HepG2 (cell line): Measurements from ENCODE around the gene CSTF1. TPM values are rescaled to one million over a fixed set of nuclear protein-coding genes. Genes with fewer than 3 reads are reported as not detected.

Experiments
- BORCS8-MEF2B ChIP-seq: sonication (generic); formaldehyde crosslinking; IDR thresholded peaks from 2 replicates; pipeline ENCODE4 v1.8.0; 2022; ENCODE audit warnings: mild to moderate bottlenecking, missing genetic modification reagents
- DPF2 ChIP-seq: sonication (generic); formaldehyde crosslinking; IDR thresholded peaks from 2 replicates; pipeline ENCODE4 v1.4.0; 2020; ENCODE audit warnings: mild to moderate bottlenecking, low read depth, missing genetic modification reagents, borderline replicate concordance
- HOXD1 ChIP-seq: sonication (generic); formaldehyde crosslinking; IDR thresholded peaks from 2 replicates; pipeline ENCODE4 v1.5.0; 2020; ENCODE audit warnings: missing genetic modification reagents
- SIX1 ChIP-seq: sonication (generic); formaldehyde crosslinking; IDR thresholded peaks from 2 replicates; pipeline ENCODE4 v1.4.0; 2020; ENCODE audit warnings: missing genetic modification reagents, borderline replicate concordance
- SP1 ChIP-seq, 2 experiments: fragments of 450-650 bp in 1 of 2; sonication (generic) in 1 of 2; formaldehyde crosslinking in 1 of 2; IDR thresholded peaks; 2 replicates each; pipeline versions ENCODE4 v1.4.0 to v1.6.1; 2016 to 2020; ENCODE audit warnings: missing genetic modification reagents in 1 of 2
- TP53 ChIP-seq: sonication (generic); formaldehyde crosslinking; conservative IDR thresholded peaks from 2 replicates; pipeline ENCODE4 v1.4.0; 2020; ENCODE audit warnings: missing genetic modification reagents
- ZFP62 ChIP-seq: sonication (generic); formaldehyde crosslinking; IDR thresholded peaks from 2 replicates; pipeline ENCODE4 v1.4.0; 2020; ENCODE audit warnings: missing genetic modification reagents
- ZMYM4 ChIP-seq: sonication (generic); formaldehyde crosslinking; IDR thresholded peaks from 2 replicates; pipeline ENCODE4 v1.8.1; 2023; ENCODE audit warnings: mild to moderate bottlenecking, missing genetic modification reagents
- ZNF609 ChIP-seq: sonication (generic); formaldehyde crosslinking; IDR thresholded peaks from 2 replicates; pipeline ENCODE4 v1.4.0; 2020; ENCODE audit warnings: mild to moderate bottlenecking, missing genetic modification reagents, borderline replicate concordance
- ZNF737 ChIP-seq: sonication (generic); formaldehyde crosslinking; IDR thresholded peaks from 2 replicates; pipeline ENCODE4 v1.5.0; 2020; ENCODE audit warnings: missing genetic modification reagents, mild to moderate bottlenecking, borderline replicate concordance
- ZNF746 ChIP-seq: sonication (generic); formaldehyde crosslinking; IDR thresholded peaks from 2 replicates; pipeline ENCODE4 v1.8.0; 2022; ENCODE audit warnings: mild to moderate bottlenecking, missing genetic modification reagents
- ZNF761 ChIP-seq: sonication (generic); formaldehyde crosslinking; conservative IDR thresholded peaks from 2 replicates; pipeline ENCODE4 v1.4.0; 2020; ENCODE audit warnings: mild to moderate bottlenecking, missing genetic modification reagents
- polyA plus RNA-seq, 8 experiments: library from polyadenylated mRNA; depleted of rRNA in 3 of 8; stranded (reverse) in 7 of 8; unstranded in 1 of 8; fragments of >200 nt; fragmentation: Illumina TruSeq in 4 of 8; extraction: Trizol in 4 of 8; gene quantifications; 2 replicates each; pipeline versions ENCODE4 v1.2.1 to v1.2.3, GENCODE V29; 2011 to 2016; ENCODE audit warnings: low read depth in 4 of 8, missing spikeins in 1 of 8, mixed read lengths in 1 of 8; ENCODE audit not compliant: insufficient read depth in 1 of 8
- total RNA-seq, 5 experiments: library from RNA; depleted of rRNA; stranded (reverse); fragments of >200 nt; fragmentation: Illumina TruSeq; extraction: Trizol; gene quantifications; 2 replicates each; pipeline ENCODE4 v1.2.3, GENCODE V29; 2016; ENCODE audit warnings: low read depth in 1 of 5
- TF ChIP-seq, protein P1 (sequence below): sonication (generic); formaldehyde crosslinking; IDR thresholded peaks from 2 replicates; pipeline ENCODE4 v1.4.0; 2020; ENCODE audit warnings: mild to moderate bottlenecking, missing genetic modification reagents
- TF ChIP-seq, protein P2 (sequence below): IDR thresholded peaks from 2 replicates; pipeline ENCODE4 v1.6.1; 2016; ENCODE audit warnings: low read depth, control low read depth
- TF ChIP-seq, protein P3 (sequence below): sonication (generic); formaldehyde crosslinking; IDR thresholded peaks from 2 replicates; pipeline ENCODE4 v1.4.0; 2020; ENCODE audit warnings: missing genetic modification reagents, borderline replicate concordance

Gene CSTF1
- total and polyA plus RNA-seq, 2 of the 13 experiments (the other 11 are each of a cell fraction or from before 2014, with no cell fraction given) = 70.9 to 100 TPM

DNA sequence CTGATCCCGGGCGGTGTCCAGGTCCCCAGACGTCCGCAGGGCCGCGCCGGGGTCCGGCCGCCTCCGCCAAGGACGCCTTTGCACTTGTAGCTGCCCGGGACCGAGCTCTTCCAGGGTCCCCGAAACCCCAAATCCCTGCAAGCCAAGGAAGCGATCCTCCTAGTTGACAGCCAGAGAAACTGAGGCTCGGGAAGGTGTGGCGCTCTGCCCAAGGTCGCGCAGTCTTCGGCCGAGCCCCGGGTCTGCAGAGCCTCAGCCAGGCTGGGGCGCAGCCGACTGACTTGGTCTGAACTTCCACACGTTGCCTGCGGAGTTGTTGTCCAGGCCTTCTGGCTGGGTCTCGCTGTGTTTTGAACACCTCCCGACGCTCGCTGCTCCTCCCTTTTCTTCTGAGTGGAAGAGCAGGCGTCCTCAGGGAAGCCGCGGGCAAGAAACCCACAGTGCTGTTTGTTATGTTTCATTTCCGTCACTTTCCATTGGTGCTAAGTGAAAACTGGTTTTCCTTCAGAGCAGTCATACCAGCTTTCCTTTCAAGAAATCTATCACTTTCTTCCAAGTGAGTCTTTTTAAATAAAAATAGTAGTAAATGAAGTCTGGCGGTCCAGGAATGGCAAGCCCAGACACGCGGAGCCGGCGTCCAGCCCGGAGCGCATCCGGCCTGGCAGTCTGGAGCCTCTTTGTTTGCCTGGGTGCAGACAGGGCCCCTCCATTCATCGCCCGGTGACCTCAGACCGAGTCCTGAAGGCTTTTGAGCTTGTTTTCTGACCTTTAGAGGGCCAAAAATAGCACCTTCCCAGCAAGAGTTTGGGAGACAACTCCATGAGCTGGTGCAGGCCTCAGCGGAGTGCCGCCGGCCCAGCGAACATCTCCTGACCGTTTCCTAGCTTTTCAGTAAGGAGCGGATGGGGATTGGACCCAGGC is 33.0 kb upstream of the CSTF1 start (continued):
- TF ChIP-seq, protein P1, sequence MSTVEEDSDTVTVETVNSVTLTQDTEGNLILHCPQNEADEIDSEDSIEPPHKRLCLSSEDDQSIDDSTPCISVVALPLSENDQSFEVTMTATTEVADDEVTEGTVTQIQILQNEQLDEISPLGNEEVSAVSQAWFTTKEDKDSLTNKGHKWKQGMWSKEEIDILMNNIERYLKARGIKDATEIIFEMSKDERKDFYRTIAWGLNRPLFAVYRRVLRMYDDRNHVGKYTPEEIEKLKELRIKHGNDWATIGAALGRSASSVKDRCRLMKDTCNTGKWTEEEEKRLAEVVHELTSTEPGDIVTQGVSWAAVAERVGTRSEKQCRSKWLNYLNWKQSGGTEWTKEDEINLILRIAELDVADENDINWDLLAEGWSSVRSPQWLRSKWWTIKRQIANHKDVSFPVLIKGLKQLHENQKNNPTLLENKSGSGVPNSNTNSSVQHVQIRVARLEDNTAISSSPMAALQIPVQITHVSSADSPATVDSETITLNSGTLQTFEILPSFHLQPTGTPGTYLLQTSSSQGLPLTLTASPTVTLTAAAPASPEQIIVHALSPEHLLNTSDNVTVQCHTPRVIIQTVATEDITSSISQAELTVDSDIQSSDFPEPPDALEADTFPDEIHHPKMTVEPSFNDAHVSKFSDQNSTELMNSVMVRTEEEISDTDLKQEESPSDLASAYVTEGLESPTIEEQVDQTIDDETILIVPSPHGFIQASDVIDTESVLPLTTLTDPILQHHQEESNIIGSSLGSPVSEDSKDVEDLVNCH (CRISPR knock-in tag) = no peak
- TF ChIP-seq DPF2 = no peak; the same call in 1 of the 2 replicates
- peak; percentile 62 for TF ChIP-seq ZNF609 (CRISPR knock-in tag)
- TF ChIP-seq SIX1 (CRISPR knock-in tag) = no peak
- TF ChIP-seq SP1 (IDR thresholded peaks at IDR 0.05) = no peak
- TF ChIP-seq SP1 (CRISPR knock-in tag; IDR thresholded peaks at IDR 0.05) = no peak; the same call in 1 of the 2 replicates
- peak; percentile 51; the same call in 1 of the 2 replicates for TF ChIP-seq ZNF746 (CRISPR knock-in tag)
- TF ChIP-seq HOXD1 = no peak; the same call in 1 of the 2 replicates
- TF ChIP-seq ZNF737 (CRISPR knock-in tag) = peak; percentile 36; the same call in 1 of the 2 replicates
- TF ChIP-seq, protein P2, sequence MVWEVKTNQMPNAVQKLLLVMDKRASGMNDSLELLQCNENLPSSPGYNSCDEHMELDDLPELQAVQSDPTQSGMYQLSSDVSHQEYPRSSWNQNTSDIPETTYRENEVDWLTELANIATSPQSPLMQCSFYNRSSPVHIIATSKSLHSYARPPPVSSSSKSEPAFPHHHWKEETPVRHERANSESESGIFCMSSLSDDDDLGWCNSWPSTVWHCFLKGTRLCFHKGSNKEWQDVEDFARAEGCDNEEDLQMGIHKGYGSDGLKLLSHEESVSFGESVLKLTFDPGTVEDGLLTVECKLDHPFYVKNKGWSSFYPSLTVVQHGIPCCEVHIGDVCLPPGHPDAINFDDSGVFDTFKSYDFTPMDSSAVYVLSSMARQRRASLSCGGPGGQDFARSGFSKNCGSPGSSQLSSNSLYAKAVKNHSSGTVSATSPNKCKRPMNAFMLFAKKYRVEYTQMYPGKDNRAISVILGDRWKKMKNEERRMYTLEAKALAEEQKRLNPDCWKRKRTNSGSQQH (CRISPR knock-in tag) = no peak; the same call in 1 of the 2 replicates
- no peak for TF ChIP-seq ZMYM4
- no peak for TF ChIP-seq TP53 (CRISPR knock-in tag)
- no peak for TF ChIP-seq ZFP62 (CRISPR knock-in tag)
- TF ChIP-seq, protein P3, sequence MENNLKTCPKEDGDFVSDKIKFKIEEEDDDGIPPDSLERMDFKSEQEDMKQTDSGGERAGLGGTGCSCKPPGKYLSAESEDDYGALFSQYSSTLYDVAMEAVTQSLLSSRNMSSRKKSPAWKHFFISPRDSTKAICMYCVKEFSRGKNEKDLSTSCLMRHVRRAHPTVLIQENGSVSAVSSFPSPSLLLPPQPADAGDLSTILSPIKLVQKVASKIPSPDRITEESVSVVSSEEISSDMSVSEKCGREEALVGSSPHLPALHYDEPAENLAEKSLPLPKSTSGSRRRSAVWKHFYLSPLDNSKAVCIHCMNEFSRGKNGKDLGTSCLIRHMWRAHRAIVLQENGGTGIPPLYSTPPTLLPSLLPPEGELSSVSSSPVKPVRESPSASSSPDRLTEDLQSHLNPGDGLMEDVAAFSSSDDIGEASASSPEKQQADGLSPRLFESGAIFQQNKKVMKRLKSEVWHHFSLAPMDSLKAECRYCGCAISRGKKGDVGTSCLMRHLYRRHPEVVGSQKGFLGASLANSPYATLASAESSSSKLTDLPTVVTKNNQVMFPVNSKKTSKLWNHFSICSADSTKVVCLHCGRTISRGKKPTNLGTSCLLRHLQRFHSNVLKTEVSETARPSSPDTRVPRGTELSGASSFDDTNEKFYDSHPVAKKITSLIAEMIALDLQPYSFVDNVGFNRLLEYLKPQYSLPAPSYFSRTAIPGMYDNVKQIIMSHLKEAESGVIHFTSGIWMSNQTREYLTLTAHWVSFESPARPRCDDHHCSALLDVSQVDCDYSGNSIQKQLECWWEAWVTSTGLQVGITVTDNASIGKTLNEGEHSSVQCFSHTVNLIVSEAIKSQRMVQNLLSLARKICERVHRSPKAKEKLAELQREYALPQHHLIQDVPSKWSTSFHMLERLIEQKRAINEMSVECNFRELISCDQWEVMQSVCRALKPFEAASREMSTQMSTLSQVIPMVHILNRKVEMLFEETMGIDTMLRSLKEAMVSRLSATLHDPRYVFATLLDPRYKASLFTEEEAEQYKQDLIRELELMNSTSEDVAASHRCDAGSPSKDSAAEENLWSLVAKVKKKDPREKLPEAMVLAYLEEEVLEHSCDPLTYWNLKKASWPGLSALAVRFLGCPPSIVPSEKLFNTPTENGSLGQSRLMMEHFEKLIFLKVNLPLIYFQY (CRISPR knock-in tag) = no peak
- TF ChIP-seq BORCS8-MEF2B = peak; percentile 78
- TF ChIP-seq ZNF761 (CRISPR knock-in tag) = no peak
